HEK293 (cell line): ENCODE measurements around the gene SET.
A peak's percentile ranks its signal among the peaks of the same experiment; 100 is the strongest.

Experiments used
- CTCF ChIA-PET: fragments of 350-600 bp; formaldehyde crosslinking; extraction: SDS; loops from one replicate; lab custom pipeline; 2021; ENCODE audit warnings: antibody characterized with exemption; lab: Yijun Ruan, JAX
- POLR2A ChIA-PET: fragments of 300-600 bp; formaldehyde crosslinking; extraction: SDS; loops from one replicate; lab custom pipeline; 2020; ENCODE audit warnings: antibody characterized with exemption, inconsistent platforms; lab: Yijun Ruan, JAX
- H3K27ac ChIP-seq: fragments of 200-500 bp; sonication (Bioruptor generic); 2 replicates; pipeline ENCODE4 v1.5.1; 2014; ENCODE audit warnings: low read depth, low read length, control low read depth, inconsistent platforms; ENCODE audit errors: extremely low read depth
- H3K36me3 ChIP-seq, 2 experiments: fragments of 200-500 bp in 1 of 2; sonication (Bioruptor generic) in 1 of 2; 1 replicate in 1 of 2; 2 replicates in 1 of 2; pipeline ENCODE4 v1.5.1; 2014 to 2017; ENCODE audit warnings: inconsistent platforms in 2 of 2, low read length in 2 of 2; ENCODE audit not compliant: control insufficient read depth in 2 of 2, insufficient read depth in 1 of 2
- H3K4me1 ChIP-seq: fragments of 200-500 bp; sonication (Bioruptor generic); 2 replicates; pipeline ENCODE4 v1.5.1; 2014; ENCODE audit warnings: mild to moderate bottlenecking, low read length, inconsistent platforms; ENCODE audit not compliant: control insufficient read depth, insufficient read depth
- H3K4me3 ChIP-seq: 2 replicates; pipeline ENCODE4 v1.5.1; 2011; ENCODE audit warnings: low read depth, mild to moderate bottlenecking, control low read depth, low read length, moderate library complexity
- H3K9me3 ChIP-seq: fragments of 200-500 bp; sonication (Bioruptor generic); 2 replicates; pipeline ENCODE4 v1.5.1; 2014; ENCODE audit warnings: low read depth, low read length, inconsistent platforms; ENCODE audit not compliant: control insufficient read depth, insufficient read depth
- BCL6B ChIP-seq: fragments of 450-650 bp; formaldehyde crosslinking; IDR thresholded peaks from 2 replicates; pipeline ENCODE4 v1.5.1; 2017; ENCODE audit warnings: missing biosample characterization, missing genetic modification characterization
- GLIS2 ChIP-seq: fragments of 450-650 bp; formaldehyde crosslinking; IDR thresholded peaks from 2 replicates; pipeline ENCODE4 v1.5.1; 2016; ENCODE audit warnings: missing biosample characterization, missing genetic modification characterization
- HIC1 ChIP-seq: fragments of 450-650 bp; formaldehyde crosslinking; IDR thresholded peaks from 2 replicates; pipeline ENCODE4 v1.5.1; 2016; ENCODE audit warnings: missing biosample characterization, missing genetic modification characterization
- OSR2 ChIP-seq: fragments of 450-650 bp; formaldehyde crosslinking; IDR thresholded peaks from 2 replicates; pipeline ENCODE4 v1.5.1; 2016; ENCODE audit warnings: missing biosample characterization, missing genetic modification characterization
- PBX3 ChIP-seq: sonication (generic); formaldehyde crosslinking; IDR thresholded peaks from 2 replicates; pipeline ENCODE4 v1.8.1; 2022; ENCODE audit warnings: mild to moderate bottlenecking, moderate library complexity, missing genetic modification reagents
- PRDM4 ChIP-seq: fragments of 450-650 bp; formaldehyde crosslinking; IDR thresholded peaks from 2 replicates; pipeline ENCODE4 v1.5.1; 2017; ENCODE audit warnings: missing biosample characterization, missing genetic modification characterization
- PRDM6 ChIP-seq: fragments of 450-650 bp; formaldehyde crosslinking; IDR thresholded peaks from 2 replicates; pipeline ENCODE4 v1.5.1; 2017; ENCODE audit warnings: missing biosample characterization, missing genetic modification characterization
- TRIM28 ChIP-seq: IDR thresholded peaks from 2 replicates; pipeline ENCODE4 v1.6.1; 2011; ENCODE audit warnings: low read length, control low read depth, borderline replicate concordance
- ZBTB20 ChIP-seq: fragments of 450-650 bp; formaldehyde crosslinking; IDR thresholded peaks from 2 replicates; pipeline ENCODE4 v1.5.1; 2016; ENCODE audit warnings: missing biosample characterization, missing genetic modification characterization
- ZBTB44 ChIP-seq: fragments of 450-650 bp; IDR thresholded peaks from 2 replicates; pipeline ENCODE4 v1.5.1; 2018; ENCODE audit warnings: missing biosample characterization, mild to moderate bottlenecking, missing genetic modification characterization
- ZBTB48 ChIP-seq: fragments of 450-650 bp; formaldehyde crosslinking; IDR thresholded peaks from 2 replicates; pipeline ENCODE4 v1.5.1; 2016; ENCODE audit warnings: missing biosample characterization, missing genetic modification characterization
- ZNF174 ChIP-seq: fragments of 450-650 bp; formaldehyde crosslinking; IDR thresholded peaks from 2 replicates; pipeline ENCODE4 v1.5.0; 2017; ENCODE audit warnings: missing biosample characterization, mild to moderate bottlenecking, missing genetic modification characterization
- ZNF2 ChIP-seq: fragments of 450-650 bp; formaldehyde crosslinking; IDR thresholded peaks from 2 replicates; pipeline ENCODE4 v1.5.1; 2016; ENCODE audit warnings: missing biosample characterization, missing genetic modification characterization
- ZNF221 ChIP-seq: fragments of 450-650 bp; formaldehyde crosslinking; IDR thresholded peaks from 2 replicates; pipeline ENCODE4 v1.5.1; 2017; ENCODE audit warnings: missing biosample characterization, missing genetic modification characterization, borderline replicate concordance
- ZNF324 ChIP-seq: fragments of 450-650 bp; formaldehyde crosslinking; IDR thresholded peaks from 2 replicates; pipeline ENCODE4 v1.5.1; 2016; ENCODE audit warnings: missing biosample characterization, missing genetic modification characterization
- ZNF426 ChIP-seq: fragments of 450-650 bp; formaldehyde crosslinking; IDR thresholded peaks from 2 replicates; pipeline ENCODE4 v1.5.1; 2017; ENCODE audit warnings: missing biosample characterization, missing genetic modification characterization, mild to moderate bottlenecking, inconsistent platforms, moderate library complexity
- ZNF473 ChIP-seq: fragments of 450-650 bp; formaldehyde crosslinking; IDR thresholded peaks from 2 replicates; pipeline ENCODE4 v1.5.1; 2017; ENCODE audit warnings: missing biosample characterization, missing genetic modification characterization
- ZNF530 ChIP-seq: fragments of 450-650 bp; formaldehyde crosslinking; IDR thresholded peaks from 2 replicates; pipeline ENCODE4 v1.5.1; 2016; ENCODE audit warnings: low read depth, missing biosample characterization, missing genetic modification characterization
- ZNF549 ChIP-seq: fragments of 450-650 bp; IDR thresholded peaks from 2 replicates; pipeline ENCODE4 v1.5.1; 2018; ENCODE audit warnings: missing biosample characterization, missing genetic modification characterization, mild to moderate bottlenecking, inconsistent platforms, moderate library complexity
- ZNF585B ChIP-seq: fragments of 450-650 bp; formaldehyde crosslinking; IDR thresholded peaks from 2 replicates; pipeline ENCODE4 v1.5.1; 2016; ENCODE audit warnings: missing biosample characterization, missing genetic modification characterization
- ZNF596 ChIP-seq: fragments of 450-650 bp; IDR thresholded peaks from 2 replicates; pipeline ENCODE4 v1.5.0; 2018; ENCODE audit warnings: missing biosample characterization, mild to moderate bottlenecking, missing genetic modification characterization, moderate library complexity
- ZNF600 ChIP-seq: fragments of 450-650 bp; formaldehyde crosslinking; IDR thresholded peaks from 2 replicates; pipeline ENCODE4 v1.5.1; 2016; ENCODE audit warnings: missing biosample characterization, missing genetic modification characterization
- ZNF621 ChIP-seq: fragments of 450-650 bp; formaldehyde crosslinking; IDR thresholded peaks from 2 replicates; pipeline ENCODE4 v1.5.1; 2017; ENCODE audit warnings: missing biosample characterization, missing genetic modification characterization
- ZNF654 ChIP-seq: fragments of 450-650 bp; formaldehyde crosslinking; IDR thresholded peaks from 2 replicates; pipeline ENCODE4 v1.5.1; 2016; ENCODE audit warnings: low read depth, missing biosample characterization, missing genetic modification characterization
- ZNF664 ChIP-seq: fragments of 450-650 bp; formaldehyde crosslinking; IDR thresholded peaks from 2 replicates; pipeline ENCODE4 v1.5.1; 2016; ENCODE audit warnings: missing biosample characterization, missing genetic modification characterization
- ZNF76 ChIP-seq: fragments of 450-650 bp; formaldehyde crosslinking; IDR thresholded peaks from 2 replicates; pipeline ENCODE4; 2016; ENCODE audit warnings: low read depth, missing biosample characterization, missing genetic modification characterization, borderline replicate concordance
- ZNF791 ChIP-seq: fragments of 450-650 bp; formaldehyde crosslinking; IDR thresholded peaks from 2 replicates; pipeline ENCODE4 v1.5.1; 2016; ENCODE audit warnings: missing biosample characterization, missing genetic modification characterization

The SET gene

GRCh38 chr9:128688501-128689292 is at the start of gene SET:
Gene SET, plus strand, starts transcription at chr9:128689222. Its CDS starts 361 bp downstream, at chr9:128689583.
- Histone ChIP-seq H3K4me1 (no peaks in the 10 kb centered on the region), H3K36me3 (peaks cover 10 to 37% of the 10 kb centered on the region in 2 experiments), H3K4me3 (peak within 1 kb of the TSS; percentile 85), H3K27ac (peak within 1 kb of the TSS; percentile 90), H3K9me3 (no peaks in the 10 kb centered on the region)
- POLR2A ChIA-PET, result interaction anchor here (0.5 to 4.6 kb wide), 12 partner anchors 9 to 403 kb away, joined by 3 to 26 read pairs (median 4); partner anchors contain the start of genes DYNC2I2, PKN3, SPTAN1 and ZDHHC12
- CTCF ChIA-PET, result interaction anchor here (0.7 kb wide), 1 partner anchor 192 kb away, joined by 3 read pairs; no protein-coding TSS in a partner anchor
- TF ChIP-seq ZNF221 (tag by site-specific recombination), result no peak
- TF ChIP-seq GLIS2 (tag by site-specific recombination), result peak; percentile 54; the same call in 1 of the 2 replicates
- no peak for TF ChIP-seq ZNF585B (tag by site-specific recombination)
- peak; percentile 73 for TF ChIP-seq ZNF600
- TF ChIP-seq ZBTB44 (tag by site-specific recombination), result 0 out of 2 replicates have a peak, but pooled peaks have one; percentile 12
- TF ChIP-seq ZNF549 (tag by site-specific recombination), result no peak
- 0 out of 2 replicates have a peak, but pooled peaks have one; percentile 13 for TF ChIP-seq PRDM4 (tag by site-specific recombination)
- TF ChIP-seq PBX3, result no peak
- TF ChIP-seq ZNF2 (tag by site-specific recombination), result no peak
- TF ChIP-seq ZNF654, result no peak
- TF ChIP-seq PRDM6 (tag by site-specific recombination), result no peak
- TF ChIP-seq TRIM28, result no peak
- peak; percentile 70 for TF ChIP-seq HIC1 (tag by site-specific recombination)
- no peak for TF ChIP-seq ZNF473 (tag by site-specific recombination)
- TF ChIP-seq ZNF621, result no peak
- no peak for TF ChIP-seq ZNF174
- TF ChIP-seq OSR2 (tag by site-specific recombination), result no peak
- no peak for TF ChIP-seq ZNF426 (tag by site-specific recombination)
- no peak for TF ChIP-seq ZNF530 (tag by site-specific recombination)
- no peak for TF ChIP-seq ZNF664
- TF ChIP-seq BCL6B (tag by site-specific recombination), result no peak
- TF ChIP-seq ZBTB48 (tag by site-specific recombination), result 0 out of 2 replicates have a peak, but pooled peaks have one; percentile 21
- TF ChIP-seq ZBTB20 (tag by site-specific recombination), result peak; percentile 89
- TF ChIP-seq ZNF791 (tag by site-specific recombination), result no peak
- TF ChIP-seq ZNF76 (tag by site-specific recombination), result no peak
- no peak for TF ChIP-seq ZNF596
- peak; percentile 68; the same call in 1 of the 2 replicates for TF ChIP-seq ZNF324 (tag by site-specific recombination)
